Suppressor macrophage treated with lipopolysaccharide for 4 hours (primary cell): ENCODE data around the gene TOMM22.

Source experiments
- DNase-seq: peaks from one replicate; pipeline ENCODE4 v3.0.0-alpha.2; 2020

Gene TOMM22

DNA sequence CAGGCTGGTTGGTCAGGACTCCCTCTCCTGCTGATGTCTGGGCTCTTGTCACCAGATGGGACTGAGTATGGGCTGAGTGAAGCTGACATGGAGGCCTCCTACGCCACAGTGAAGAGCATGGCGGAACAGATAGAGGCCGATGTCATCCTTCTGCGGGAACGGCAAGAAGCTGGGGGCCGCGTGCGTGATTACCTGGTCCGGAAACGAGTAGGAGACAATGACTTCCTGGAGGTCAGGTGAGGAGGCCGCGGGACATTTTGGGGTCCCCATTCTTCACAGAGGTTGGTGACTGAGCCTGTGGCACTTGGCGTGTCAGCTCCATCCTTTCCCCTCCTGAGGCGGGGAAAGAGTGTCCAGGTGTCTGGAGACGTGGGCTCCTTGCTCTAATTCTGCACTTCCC is 34.1 kb downstream of the TOMM22 start:
- DNase-seq, result no peak

GRCh38 chr22:38716271-38716670 is 34.5 kb downstream of the TOMM22 start:
- DNase-seq, result no peak

DNA sequence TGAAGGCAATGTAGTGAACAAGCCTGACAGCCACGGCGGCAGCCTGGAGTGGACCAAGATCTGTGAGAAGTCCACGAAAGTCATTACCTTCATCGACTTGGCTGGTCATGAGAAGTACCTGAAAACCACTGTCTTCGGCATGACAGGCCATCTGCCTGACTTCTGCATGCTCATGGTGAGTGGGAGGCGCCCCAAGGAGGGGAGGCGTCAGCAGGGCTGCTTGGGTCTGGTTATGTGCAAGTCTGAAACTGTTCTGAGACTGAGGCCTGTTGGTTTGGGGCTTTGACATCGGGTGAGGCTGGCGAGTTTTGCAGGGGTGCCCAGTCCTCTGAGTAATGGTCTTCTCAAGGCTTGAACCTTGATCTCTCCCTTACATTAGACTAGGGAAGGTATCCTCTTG is 35.1 kb downstream of the TOMM22 start:
- no peak for DNase-seq

DNA sequence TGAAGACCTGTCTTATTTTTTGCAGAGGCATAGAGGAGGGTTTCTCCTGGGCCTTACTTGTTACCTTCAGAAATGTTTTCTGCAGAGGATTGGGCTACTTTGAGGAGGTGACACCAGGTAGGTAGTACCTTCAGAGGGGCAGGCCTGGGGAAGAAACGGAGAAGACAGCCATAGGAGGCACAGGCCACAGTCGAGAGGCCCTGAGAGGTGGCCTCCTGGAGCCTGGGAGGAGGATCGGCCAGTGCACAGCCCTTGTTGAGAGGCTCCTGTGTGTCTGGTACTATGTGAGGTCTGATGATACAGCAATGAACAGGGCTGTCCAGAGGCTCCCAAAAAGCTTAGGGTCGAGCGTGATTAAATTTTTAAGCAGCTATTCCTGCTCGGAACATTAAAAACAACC is 35.5 kb downstream of the TOMM22 start:
- no peak for DNase-seq

- peak; percentile 55 for DNase-seq
Measured at GRCh38 chr22:38718414-38718813, 36.7 kb downstream of the TOMM22 start.

GRCh38 chr22:38719196-38719595 is 37.4 kb downstream of the TOMM22 start:
- no peak for DNase-seq

DNA sequence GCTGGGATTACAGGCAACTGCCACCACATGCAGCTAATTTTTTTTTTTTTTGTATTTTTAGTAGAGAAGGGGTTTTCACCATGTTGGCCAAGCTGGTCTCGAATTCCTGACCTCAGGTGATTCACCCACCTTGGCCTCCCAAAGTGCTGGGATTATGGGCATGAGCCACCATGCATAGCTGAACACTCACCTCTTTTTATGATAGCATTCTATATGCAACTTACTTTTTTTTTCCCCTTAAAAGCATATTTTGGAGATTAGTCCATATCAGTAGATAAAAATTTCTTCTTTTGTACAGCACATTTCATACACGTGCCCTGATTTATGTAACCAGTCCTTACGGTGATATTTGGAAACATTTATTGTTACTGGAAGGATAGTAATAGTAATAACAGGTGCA is 38.6 kb downstream of the TOMM22 start:
- DNase-seq, result no peak

DNA sequence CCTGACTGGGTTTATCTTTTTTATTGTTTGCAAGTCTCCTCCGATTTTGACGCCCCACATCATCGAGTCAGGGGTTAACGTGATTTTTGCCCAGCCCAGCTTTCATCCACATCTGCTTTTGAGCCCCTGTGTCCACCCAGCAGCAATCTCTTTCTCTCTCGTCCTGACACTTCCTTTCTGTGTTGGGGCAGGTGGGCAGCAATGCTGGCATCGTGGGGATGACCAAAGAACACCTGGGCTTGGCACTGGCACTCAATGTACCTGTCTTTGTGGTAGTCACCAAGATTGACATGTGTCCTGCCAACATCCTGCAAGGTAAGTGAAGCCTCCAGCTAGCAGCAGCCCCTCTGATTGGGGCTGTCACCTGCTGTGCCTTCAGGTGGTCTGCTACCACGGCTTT is 39.8 kb downstream of the TOMM22 start:
- DNase-seq, result no peak

- DNase-seq, result no peak
Measured at GRCh38 chr22:38724176-38724575, 42.4 kb downstream of the TOMM22 start.

GRCh38 chr22:38724926-38725571 is 43.3 kb downstream of the TOMM22 start:
- DNase-seq, result peak; percentile 23

DNA sequence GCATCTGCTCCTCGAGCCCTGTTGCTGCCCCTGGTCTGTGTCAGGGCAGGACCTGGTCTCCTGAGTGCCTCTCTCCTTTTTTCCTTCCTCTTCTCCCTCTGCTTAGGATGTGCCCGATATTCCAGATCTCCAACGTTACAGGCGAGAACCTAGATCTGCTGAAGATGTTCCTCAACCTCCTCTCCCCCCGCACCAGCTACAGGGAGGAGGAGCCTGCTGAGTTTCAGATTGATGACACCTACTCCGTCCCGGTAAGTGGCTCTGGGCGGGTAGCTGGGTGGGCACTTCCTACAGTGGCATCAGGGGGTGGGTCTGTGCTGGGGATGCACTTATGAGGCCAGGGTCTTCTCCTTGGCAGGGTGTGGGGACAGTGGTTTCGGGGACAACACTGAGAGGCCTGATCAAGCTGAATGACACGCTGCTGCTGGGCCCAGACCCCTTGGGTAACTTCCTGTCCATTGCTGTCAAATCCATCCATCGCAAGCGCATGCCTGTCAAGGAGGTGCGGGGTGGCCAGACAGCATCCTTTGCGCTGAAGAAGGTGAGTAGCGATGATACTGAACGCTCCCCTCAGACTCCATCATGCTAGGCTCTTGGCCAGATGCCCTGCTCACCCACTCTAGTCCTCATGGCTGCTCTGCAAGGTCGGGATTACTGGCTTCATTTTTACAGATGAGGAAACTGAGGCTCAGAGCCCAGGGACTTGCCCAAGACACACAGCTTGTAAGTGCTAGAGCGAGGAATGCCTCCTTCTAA is 44.3 kb downstream of the TOMM22 start:
- no peak for DNase-seq

DNA sequence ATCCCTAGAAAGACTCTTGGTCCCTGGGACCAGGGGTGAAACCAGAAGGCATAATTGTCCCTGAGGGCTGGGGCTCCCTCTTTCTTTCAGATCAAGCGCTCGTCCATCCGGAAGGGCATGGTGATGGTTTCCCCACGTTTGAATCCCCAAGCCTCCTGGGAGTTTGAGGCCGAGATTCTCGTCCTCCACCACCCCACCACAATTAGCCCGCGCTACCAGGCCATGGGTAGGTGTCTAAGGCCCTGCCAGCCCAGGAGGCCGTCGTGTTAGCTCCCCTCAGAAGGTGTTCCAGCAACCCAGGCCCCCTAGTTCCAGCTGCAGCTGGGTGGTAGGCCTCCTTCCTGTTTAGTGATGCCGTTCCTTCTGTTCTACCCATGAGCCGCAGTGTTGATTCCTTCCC is 45.4 kb downstream of the TOMM22 start:
- DNase-seq, result no peak

- no peak for DNase-seq
Measured at GRCh38 chr22:38727530-38728451, 46.0 kb downstream of the TOMM22 start.

GRCh38 chr22:38728871-38729796 is 47.4 kb downstream of the TOMM22 start:
- no peak for DNase-seq

- DNase-seq, result no peak
Measured at GRCh38 chr22:38729946-38730345, 48.2 kb downstream of the TOMM22 start.

- DNase-seq, result no peak
Measured at GRCh38 chr22:38730411-38730871, 48.7 kb downstream of the TOMM22 start.

GRCh38 chr22:38731703-38732161 is 50.0 kb downstream of the TOMM22 start:
- no peak for DNase-seq

DNA sequence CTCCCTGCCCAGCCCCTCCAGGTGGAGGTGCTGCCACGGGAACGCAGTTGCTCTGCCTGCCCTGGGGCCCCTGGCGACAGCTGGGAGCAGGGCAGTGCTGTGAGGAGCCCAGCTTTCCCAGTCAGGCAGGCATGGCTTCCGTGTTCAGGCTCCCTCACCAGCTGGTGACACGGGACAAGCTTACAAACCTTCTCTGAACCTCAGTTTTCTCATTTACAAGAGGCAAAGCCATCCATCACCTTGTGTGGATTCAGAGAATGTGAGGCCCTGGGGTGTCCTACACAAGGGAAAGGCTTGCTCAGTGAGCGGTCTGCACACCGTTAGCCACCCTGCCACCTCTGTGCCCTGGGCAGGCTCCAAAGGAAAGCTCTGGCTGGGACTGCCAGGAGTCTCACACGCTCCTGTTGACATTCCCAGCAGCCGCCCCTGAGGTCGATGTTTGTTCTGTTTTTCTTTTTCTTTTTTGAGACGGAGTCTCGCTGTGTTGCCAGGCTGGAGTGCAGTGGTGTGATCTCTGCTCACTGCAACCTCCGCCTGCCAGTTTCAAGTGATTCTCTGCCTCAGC is 50.6 kb downstream of the TOMM22 start:
- no peak for DNase-seq

GRCh38 chr22:38733329-38733723 is 51.6 kb downstream of the TOMM22 start:
- DNase-seq, result peak; percentile 24

GRCh38 chr22:38733724-38734381 is 52.1 kb downstream of the TOMM22 start:
- no peak for DNase-seq

GRCh38 chr22:38734421-38735100 is 52.8 kb downstream of the TOMM22 start:
- DNase-seq, result no peak
